Fibroblast of lung (primary cell): ENCODE data around the gene CCDC154. TPM values are rescaled to one million over a fixed set of nuclear protein-coding genes. Genes with fewer than 3 reads are reported as not detected.

Experiments
- DNase-seq, 2 donors: peaks; one replicate each; pipeline versions ENCODE4 v3.0.0 to v3.0.0-alpha.2; 2010; ENCODE audit warnings: low read depth in 2 of 2
- H2AFZ ChIP-seq: 2 replicates; pipeline ENCODE4 v1.5.1; 2012; ENCODE audit warnings: low read length, control low read depth, inconsistent platforms
- H3K27ac ChIP-seq: 2 replicates; pipeline ENCODE4 v1.5.1; 2011; ENCODE audit warnings: low read length, control low read depth; ENCODE audit not compliant: insufficient read depth
- H3K27me3 ChIP-seq: 2 replicates; pipeline ENCODE4 v1.5.1; 2011; ENCODE audit warnings: mild to moderate bottlenecking, low read length; ENCODE audit not compliant: control insufficient read depth, insufficient read depth
- H3K36me3 ChIP-seq: 2 replicates; pipeline ENCODE4 v1.5.1; 2011; ENCODE audit warnings: low read length; ENCODE audit not compliant: control insufficient read depth, insufficient read depth
- H3K4me1 ChIP-seq: 2 replicates; pipeline ENCODE4 v1.5.1; 2011; ENCODE audit warnings: low read length; ENCODE audit not compliant: control insufficient read depth, insufficient read depth; ENCODE audit errors: extremely low read depth
- H3K4me2 ChIP-seq: 2 replicates; pipeline ENCODE4 v1.5.1; 2011; ENCODE audit warnings: low read length, control low read depth; ENCODE audit not compliant: insufficient read depth; ENCODE audit errors: extremely low read depth
- H3K4me3 ChIP-seq, 4 experiments: fragments of 200-600 bp in 1 of 4; sonication (generic) in 1 of 4; replicated peaks in 1 of 4; 2 replicates each; pipeline ENCODE4 v1.5.1; 2011 to 2016; ENCODE audit warnings: low read length in 4 of 4, low read depth in 3 of 4, mild to moderate bottlenecking in 3 of 4, control low read depth in 2 of 4, inconsistent platforms in 1 of 4, mixed read lengths in 1 of 4; ENCODE audit not compliant: insufficient read depth in 1 of 4; ENCODE audit errors: control extremely low read depth in 1 of 4
- H3K79me2 ChIP-seq: 2 replicates; pipeline ENCODE4 v1.5.1; 2012; ENCODE audit warnings: mild to moderate bottlenecking, low read length, inconsistent platforms; ENCODE audit not compliant: control insufficient read depth, insufficient read depth
- H3K9ac ChIP-seq: 2 replicates; pipeline ENCODE4 v1.5.1; 2011; ENCODE audit warnings: mild to moderate bottlenecking, low read length, control low read depth; ENCODE audit not compliant: insufficient read depth
- H3K9me3 ChIP-seq: 2 replicates; pipeline ENCODE4 v1.5.1; 2012; ENCODE audit warnings: low read depth, low read length; ENCODE audit not compliant: control insufficient read depth, insufficient read depth
- H4K20me1 ChIP-seq: 2 replicates; pipeline ENCODE4 v1.5.1; 2011; ENCODE audit warnings: low read length; ENCODE audit not compliant: control insufficient read depth, insufficient read depth; ENCODE audit errors: extremely low read depth
- CTCF ChIP-seq, 2 donors: IDR thresholded peaks in 1 of 2; conservative IDR thresholded peaks in 1 of 2; 1 replicate in 1 of 2; 2 replicates in 1 of 2; pipeline ENCODE4 v1.5.1; 2011 to 2012; ENCODE audit warnings: low read length in 2 of 2, control low read depth in 1 of 2, inconsistent platforms in 1 of 2, low read depth in 1 of 2, mild to moderate bottlenecking in 1 of 2
- EZH2 ChIP-seq: IDR thresholded peaks from 2 replicates; pipeline ENCODE4 v1.5.1; 2012; ENCODE audit warnings: low read length, control low read depth, mild to moderate bottlenecking; ENCODE audit errors: missing control alignments
- polyA plus RNA-seq, 2 donors: library from polyadenylated mRNA; depleted of rRNA in 1 of 2; stranded (reverse) in 1 of 2; unstranded in 1 of 2; fragments of >200 nt; gene quantifications; 2 replicates each; pipeline ENCODE4 v1.2.1, GENCODE V29; 2011 to 2012; ENCODE audit warnings: missing spikeins in 1 of 2
- total RNA-seq: library from RNA; depleted of rRNA; stranded (reverse); fragments of >200 nt; gene quantifications from 2 replicates; pipeline ENCODE4 v1.2.1, GENCODE V29; 2014

Gene CCDC154
- total and polyA plus RNA-seq, 2 donors (not counting 1 experiment from before 2014, with no cell fraction given), result 0.02 to 0.50 TPM

DNA sequence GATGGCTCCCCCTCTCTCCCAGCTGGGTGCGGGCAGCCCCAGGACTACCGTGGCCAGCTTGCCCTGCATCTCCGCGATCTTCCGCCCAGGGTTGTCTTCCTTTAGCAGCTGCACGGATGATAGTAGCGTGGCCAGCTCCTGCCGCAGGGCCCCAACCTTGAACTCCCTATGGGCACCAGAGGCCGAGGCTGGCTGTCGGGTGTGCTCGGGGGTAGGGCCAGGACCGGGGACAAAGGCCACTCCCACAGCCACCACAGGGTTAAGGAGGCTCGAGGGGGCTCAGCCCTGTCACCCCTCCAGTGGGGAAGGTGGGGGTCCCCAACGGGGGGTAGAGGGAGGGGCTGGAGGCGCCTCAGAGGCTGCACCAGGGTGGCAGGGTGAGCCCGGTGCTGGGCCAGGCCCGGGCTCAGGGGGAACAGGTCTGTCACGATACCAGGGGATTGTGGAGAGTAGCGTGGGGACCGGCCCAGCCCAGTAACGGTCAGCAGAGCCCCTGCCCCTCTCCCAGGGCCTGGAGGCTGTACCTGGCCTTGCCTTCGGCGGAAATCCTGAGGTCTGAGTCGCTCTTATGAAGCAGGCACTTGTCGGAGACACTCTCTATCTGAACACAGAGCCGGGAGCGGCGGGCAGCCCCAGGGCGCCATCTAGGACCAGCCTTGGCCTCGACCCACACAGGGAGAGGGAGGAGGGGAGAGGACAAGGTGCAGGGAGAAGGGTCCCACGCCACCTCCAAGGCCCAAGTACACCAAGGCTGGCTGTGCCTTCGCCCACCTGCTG is 8.2 kb downstream of the CCDC154 start:
- no peaks in the 10 kb centered on the region for H3K27me3 ChIP-seq
- no peak overlapping the region for H3K4me2 ChIP-seq
- no peaks in the 10 kb centered on the region for H3K4me1 ChIP-seq
- no peak for DNase-seq
- H3K36me3 ChIP-seq, result no peaks in the 10 kb centered on the region
- TF ChIP-seq EZH2 (no peak), CTCF (conservative IDR thresholded peaks at IDR 0.05 in 1 of 2, IDR thresholded peaks at IDR 0.05 in 1 of 2; ENCODE audit: low read depth in 1 of 2, low read length in 2 of 2) (no peak)
- no peaks in the 10 kb centered on the region for H3K9me3 ChIP-seq
- H3K9ac ChIP-seq, result no peak overlapping the region
- no peaks in the 10 kb centered on the region for H3K79me2 ChIP-seq
- H3K27ac ChIP-seq, result no peak overlapping the region
- H4K20me1 ChIP-seq, result no peaks in the 10 kb centered on the region
- no peak overlapping the region for H3K4me3 ChIP-seq
- no peak overlapping the region for H2AFZ ChIP-seq

GRCh38 chr16:1434644-1435592 is 9.4 kb downstream of the CCDC154 start:
- Histone ChIP-seq H3K4me1 (no peaks in the 10 kb centered on the region), H3K9ac (no peak overlapping the region), H3K27me3 (no peaks in the 10 kb centered on the region), H3K27ac (no peak overlapping the region), H3K36me3 (no peaks in the 10 kb centered on the region), H2AFZ (no peak overlapping the region), H3K79me2 (no peaks in the 10 kb centered on the region), H4K20me1 (no peaks in the 10 kb centered on the region), H3K9me3 (no peaks in the 10 kb centered on the region), H3K4me2 (no peak overlapping the region), H3K4me3 (no peak overlapping the region)
- DNase-seq, result no peak
- no peak for TF ChIP-seq EZH2
- no peak for TF ChIP-seq CTCF (conservative IDR thresholded peaks at IDR 0.05 in 1 of 2, IDR thresholded peaks at IDR 0.05 in 1 of 2; ENCODE audit: low read depth in 1 of 2, low read length in 2 of 2)

DNA sequence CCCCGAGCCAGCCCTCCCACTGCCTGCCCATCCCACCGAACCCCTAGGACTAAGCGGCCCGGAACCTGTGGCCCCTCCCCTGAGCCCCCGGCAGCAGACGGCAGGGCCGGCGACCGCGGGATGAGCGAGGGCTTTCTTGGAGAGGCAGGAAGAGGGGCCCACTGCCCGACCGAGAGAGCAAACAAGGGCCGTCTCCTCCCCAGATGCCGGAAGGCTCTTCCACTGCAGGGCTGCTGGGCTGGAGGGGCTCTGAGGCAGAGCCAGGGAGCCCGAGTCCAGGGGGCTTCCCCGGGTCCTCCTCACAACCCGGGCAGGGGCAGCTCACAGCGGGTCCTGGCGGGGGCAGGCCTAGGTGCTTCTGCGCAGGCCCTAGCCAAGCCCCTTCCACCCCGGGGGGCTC is 10.6 kb downstream of the CCDC154 start:
- H3K9ac ChIP-seq, result no peak overlapping the region
- H3K4me2 ChIP-seq, result no peak overlapping the region
- H3K36me3 ChIP-seq, result no peaks in the 10 kb centered on the region
- no peaks in the 10 kb centered on the region for H3K79me2 ChIP-seq
- no peak overlapping the region for H3K27ac ChIP-seq
- no peak overlapping the region for H2AFZ ChIP-seq
- H3K9me3 ChIP-seq, result no peaks in the 10 kb centered on the region
- H3K27me3 ChIP-seq, result no peaks in the 10 kb centered on the region
- no peaks in the 10 kb centered on the region for H4K20me1 ChIP-seq
- no peak for DNase-seq
- no peak overlapping the region for H3K4me3 ChIP-seq
- H3K4me1 ChIP-seq, result no peaks in the 10 kb centered on the region
- TF ChIP-seq CTCF (conservative IDR thresholded peaks at IDR 0.05 in 1 of 2, IDR thresholded peaks at IDR 0.05 in 1 of 2; ENCODE audit: low read depth in 1 of 2, low read length in 2 of 2), result no peak
- TF ChIP-seq EZH2, result no peak
